Measurements from ENCODE around the gene ZMYM3.
"Not testable (repeated sequence)": the region's sequence is repeated elsewhere in the genome, so short reads cannot be mapped to it uniquely, and the experiment has no call there.

ZMYM3 gene

DNA sequence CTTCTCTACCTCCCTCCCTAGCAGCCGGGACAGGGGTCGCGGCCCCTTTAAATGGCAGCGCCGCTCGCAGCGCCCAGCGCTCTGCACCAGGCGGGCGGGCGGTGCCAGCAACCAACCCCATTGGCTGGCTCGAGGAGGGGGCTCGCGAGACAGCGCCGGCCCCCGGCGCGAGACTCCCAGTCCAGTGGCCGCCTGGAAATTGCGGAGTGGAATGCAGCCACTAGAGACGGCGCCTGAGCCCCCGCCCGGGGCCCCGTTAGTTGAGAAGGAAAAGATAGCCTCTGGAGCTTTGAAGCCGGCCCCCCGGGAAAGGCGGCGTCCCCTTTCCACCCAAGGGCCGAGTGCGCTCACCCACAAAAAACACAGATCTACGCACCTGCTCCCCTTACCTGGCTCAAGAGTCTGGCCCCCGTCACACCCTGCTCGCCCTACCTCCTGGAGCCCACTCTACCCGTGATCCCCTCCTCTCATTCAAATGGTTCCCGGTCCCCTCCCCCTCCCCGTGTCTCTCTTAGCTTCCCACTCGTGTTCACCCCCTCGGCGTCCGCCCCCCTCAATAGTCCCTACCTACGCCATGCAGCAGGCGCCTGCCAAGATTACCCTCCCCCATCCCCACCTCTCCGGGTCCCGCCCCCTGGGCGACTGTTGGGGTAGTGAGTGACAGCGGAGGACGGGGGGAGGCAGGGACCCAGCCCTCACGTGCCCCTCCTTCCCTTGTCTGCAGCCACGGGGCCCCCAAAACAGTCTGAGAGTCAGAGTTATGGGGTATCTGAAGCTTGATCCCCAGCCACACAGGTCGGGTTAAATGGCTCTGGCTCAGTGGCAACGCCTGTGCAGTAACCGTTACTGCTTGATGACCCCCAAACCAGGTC, at the start of gene ZMYM3:
ZMYM3 (minus strand) TSS at position 49 of the 872 bp plus-strand sequence. CDS start 885 bp downstream, outside the sequence.
- no peak for DNase-seq (ENCODE audit: extremely low read depth, low read depth)
- H3K4me3 ChIP-seq (replicated peaks; ENCODE audit: low read depth, low read length), result peak within 1 kb of the TSS; percentile 70
- TF ChIP-seq, protein P1, sequence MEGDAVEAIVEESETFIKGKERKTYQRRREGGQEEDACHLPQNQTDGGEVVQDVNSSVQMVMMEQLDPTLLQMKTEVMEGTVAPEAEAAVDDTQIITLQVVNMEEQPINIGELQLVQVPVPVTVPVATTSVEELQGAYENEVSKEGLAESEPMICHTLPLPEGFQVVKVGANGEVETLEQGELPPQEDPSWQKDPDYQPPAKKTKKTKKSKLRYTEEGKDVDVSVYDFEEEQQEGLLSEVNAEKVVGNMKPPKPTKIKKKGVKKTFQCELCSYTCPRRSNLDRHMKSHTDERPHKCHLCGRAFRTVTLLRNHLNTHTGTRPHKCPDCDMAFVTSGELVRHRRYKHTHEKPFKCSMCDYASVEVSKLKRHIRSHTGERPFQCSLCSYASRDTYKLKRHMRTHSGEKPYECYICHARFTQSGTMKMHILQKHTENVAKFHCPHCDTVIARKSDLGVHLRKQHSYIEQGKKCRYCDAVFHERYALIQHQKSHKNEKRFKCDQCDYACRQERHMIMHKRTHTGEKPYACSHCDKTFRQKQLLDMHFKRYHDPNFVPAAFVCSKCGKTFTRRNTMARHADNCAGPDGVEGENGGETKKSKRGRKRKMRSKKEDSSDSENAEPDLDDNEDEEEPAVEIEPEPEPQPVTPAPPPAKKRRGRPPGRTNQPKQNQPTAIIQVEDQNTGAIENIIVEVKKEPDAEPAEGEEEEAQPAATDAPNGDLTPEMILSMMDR (IDR thresholded peaks at IDR 0.05; ENCODE audit: low read depth, low read length, missing control alignments), result no peak

DNA sequence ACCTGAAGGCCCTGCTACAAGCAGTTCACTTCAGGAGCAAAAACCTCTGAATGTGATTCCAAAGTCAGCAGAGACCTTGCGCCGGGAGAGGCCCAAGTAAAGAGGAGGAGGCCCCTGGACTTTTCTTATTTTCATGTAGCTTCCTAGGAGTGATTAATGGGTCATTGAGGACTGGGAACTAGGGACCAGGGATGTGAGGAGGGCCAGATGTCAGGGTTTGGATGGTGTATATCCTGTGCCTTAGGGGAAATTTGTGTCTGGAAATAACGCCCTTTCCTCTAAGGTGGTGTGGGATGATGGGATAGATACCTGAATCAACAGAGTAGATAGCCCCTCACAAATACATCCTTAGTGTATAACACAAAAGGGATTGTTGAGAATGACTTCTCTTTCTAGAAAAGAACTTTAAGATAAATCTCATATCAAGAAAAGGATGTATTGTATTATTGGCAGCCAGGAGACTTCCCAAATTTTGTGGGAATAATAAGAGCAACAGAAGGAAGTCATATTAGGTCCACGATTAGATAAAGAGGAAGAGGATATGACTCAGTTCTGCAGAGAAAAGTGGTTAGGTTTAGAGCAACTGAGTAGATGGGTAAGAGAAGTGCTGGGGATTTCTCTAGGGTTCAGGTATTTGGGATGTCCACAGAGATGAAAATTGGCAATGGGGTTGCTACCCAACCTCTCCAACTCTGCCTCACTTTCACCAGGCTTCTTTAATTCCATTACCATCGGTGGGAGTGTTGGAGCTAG, 48.7 kb upstream of the ZMYM3 start:
- TF ChIP-seq, protein P1 (IDR thresholded peaks at IDR 0.05; ENCODE audit: low read depth, low read length, missing control alignments), result no peak
- no peak for DNase-seq (ENCODE audit: extremely low read depth, low read depth)

DNA sequence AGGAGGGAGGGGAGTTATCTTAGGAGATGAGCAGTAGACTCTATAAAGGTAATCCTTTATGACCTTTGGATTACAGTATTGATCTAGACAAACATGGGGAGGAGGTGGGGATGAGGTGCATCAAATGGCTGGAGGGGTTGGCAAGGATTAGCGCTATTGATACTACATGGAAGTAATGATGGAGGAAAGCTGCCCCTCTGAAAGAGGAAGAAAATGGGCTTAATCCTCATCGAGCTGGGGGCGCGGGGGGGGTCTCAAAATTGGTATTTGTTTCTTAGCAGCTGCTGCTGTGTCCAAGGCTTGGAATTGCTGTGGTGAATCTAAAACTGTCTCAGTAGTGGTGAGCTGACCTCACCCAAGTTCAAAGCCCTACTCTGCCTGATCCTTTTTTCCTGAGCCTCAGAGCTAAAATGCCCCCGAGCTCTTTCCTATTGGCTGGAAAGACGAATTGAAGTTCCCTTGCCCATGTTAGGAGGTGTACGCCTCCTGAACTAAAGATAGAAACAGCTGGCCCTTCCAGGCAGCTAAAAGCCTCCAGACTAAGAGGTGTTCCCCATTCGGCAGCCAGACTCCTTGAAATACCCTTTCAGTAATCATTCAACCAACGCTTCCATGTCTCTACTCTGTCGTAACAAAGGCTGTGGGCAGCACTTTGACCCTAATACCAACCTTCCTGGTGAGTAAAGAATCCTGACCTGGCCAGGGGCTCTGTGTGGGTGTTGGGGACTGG, 47.4 kb upstream of the ZMYM3 start, which contains the start of gene ITGB1BP2:
ITGB1BP2 (plus strand) TSS at position 556 of the 730 bp plus-strand sequence; CDS start at position 613, 57 bp downstream.
- no peak within 1 kb of the TSS for H3K4me3 ChIP-seq (replicated peaks; ENCODE audit: low read depth, low read length)
- DNase-seq (ENCODE audit: extremely low read depth, low read depth), result no peak
- TF ChIP-seq, protein P1 (IDR thresholded peaks at IDR 0.05; ENCODE audit: low read depth, low read length, missing control alignments), result no peak

More for the DNA sequence above, 48.7 kb upstream of the ZMYM3 start:
- no peak overlapping the region for H3K4me3 ChIP-seq (replicated peaks; ENCODE audit: low read depth, low read length)

DNA sequence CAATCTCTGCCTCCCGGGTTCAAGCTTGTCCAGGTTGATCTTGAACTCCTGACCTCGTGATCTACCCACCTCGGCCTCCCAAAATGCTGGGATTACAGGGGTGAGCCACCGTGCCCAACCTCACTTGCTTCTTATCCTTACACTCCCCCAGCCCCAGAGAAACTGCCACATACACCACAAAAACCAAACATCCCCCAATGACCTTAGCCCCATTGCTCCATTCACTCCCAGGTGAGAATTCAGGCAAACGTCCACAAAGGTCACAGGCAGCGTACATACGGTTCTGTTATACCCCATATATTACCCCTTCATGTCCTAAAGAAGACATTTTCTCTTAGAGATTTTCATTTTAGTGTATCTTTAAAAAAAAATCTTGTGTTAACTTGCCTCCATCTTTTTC, 46.6 kb upstream of the ZMYM3 start:
- not testable (repeated sequence) for DNase-seq (ENCODE audit: extremely low read depth, low read depth); H3K4me3 ChIP-seq (replicated peaks; ENCODE audit: low read depth, low read length)

DNA sequence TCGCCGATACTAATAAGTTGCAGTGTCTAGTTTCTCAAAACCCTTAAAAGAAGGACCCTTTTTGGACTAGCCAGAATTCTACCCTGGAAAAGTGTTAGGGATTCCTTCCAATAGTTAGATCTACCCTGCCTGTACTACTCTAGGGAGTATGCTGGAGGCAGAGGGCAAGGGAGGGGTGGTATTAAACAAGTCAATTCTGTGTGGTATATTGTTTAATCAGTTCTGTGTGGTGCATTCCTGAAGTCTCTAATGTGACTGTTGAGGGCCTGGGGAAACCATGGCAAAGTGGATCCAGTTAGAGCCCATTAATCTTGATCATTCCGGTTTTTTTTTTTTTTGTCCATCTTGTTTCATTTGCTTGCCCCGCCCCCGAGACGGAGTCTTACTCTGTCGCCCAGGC, 46.1 kb upstream of the ZMYM3 start:
- DNase-seq (ENCODE audit: extremely low read depth, low read depth); H3K4me3 ChIP-seq (replicated peaks; ENCODE audit: low read depth, low read length): not testable (repeated sequence)

DNA sequence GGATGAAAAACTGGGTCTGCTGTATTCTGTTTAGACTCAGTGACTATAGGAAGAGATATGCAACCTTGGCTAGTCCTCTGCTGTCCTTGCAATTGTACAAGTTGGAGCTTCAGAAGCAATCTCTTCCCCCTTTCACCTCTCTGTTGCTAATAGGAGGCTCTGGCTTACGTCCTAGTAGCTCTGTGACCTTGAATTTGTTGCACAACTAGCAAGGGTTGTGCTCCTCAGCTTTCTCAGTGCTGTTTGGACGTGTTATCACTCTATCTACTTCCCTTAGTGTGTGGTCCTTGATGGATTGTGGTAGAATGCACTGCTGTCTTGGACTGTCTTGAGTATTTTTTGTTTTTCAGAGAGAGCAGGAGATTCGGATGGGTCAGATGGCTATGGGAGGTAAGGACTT, 44.2 kb upstream of the ZMYM3 start:
- no peak overlapping the region for H3K4me3 ChIP-seq (replicated peaks; ENCODE audit: low read depth, low read length)
- no peak for DNase-seq (ENCODE audit: extremely low read depth, low read depth)
- TF ChIP-seq, protein P1 (IDR thresholded peaks at IDR 0.05; ENCODE audit: low read depth, low read length, missing control alignments), result no peak

DNA sequence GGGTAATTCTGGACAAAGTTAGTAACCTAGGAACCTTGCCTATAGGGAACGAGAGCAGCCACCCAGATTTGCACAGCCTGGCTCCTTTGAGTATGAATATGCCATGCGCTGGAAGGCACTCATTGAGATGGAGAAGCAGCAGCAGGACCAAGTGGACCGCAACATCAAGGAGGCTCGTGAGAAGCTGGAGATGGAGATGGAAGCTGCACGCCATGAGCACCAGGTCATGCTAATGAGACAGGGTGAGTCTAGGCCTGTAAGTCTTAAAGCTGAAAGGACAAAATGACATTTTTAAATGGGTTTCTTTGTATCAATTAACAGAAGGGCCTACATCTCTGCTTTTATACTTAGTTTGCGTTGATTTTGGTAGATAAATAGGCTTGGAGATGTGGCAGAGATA, 42.9 kb upstream of the ZMYM3 start:
- TF ChIP-seq, protein P1 (IDR thresholded peaks at IDR 0.05; ENCODE audit: low read depth, low read length, missing control alignments), result no peak
- no peak overlapping the region for H3K4me3 ChIP-seq (replicated peaks; ENCODE audit: low read depth, low read length)
- no peak for DNase-seq (ENCODE audit: extremely low read depth, low read depth)
